HG03575 (cell line): ENCODE data around the gene ASAP2.

ENCODE experiments used
- ATAC-seq: cut with Tn5 transposase; IDR thresholded peaks from one replicate; pipeline ENCODE4 v1.9.1; 2021; ENCODE audit not compliant: unreplicated experiment, insufficient number of reproducible peaks, low FRiP score; ENCODE audit errors: extremely low read depth

The ASAP2 gene

GRCh38 chr2:9226458-9227380 lies 20.1 kb downstream of the ASAP2 start:
- ATAC-seq, result no peak

GRCh38 chr2:9228088-9228751 lies 21.6 kb downstream of the ASAP2 start:
- ATAC-seq, result no peak

- ATAC-seq, result no peak
Measured at GRCh38 chr2:9228781-9229469, 22.3 kb downstream of the ASAP2 start.

- ATAC-seq, result no peak
Measured at GRCh38 chr2:9229470-9229820, 22.8 kb downstream of the ASAP2 start.

- no peak for ATAC-seq
Measured at GRCh38 chr2:9230051-9230802, 23.6 kb downstream of the ASAP2 start.

GRCh38 chr2:9230881-9231280 lies 24.3 kb downstream of the ASAP2 start:
- ATAC-seq, result no peak

GRCh38 chr2:9231291-9232165 lies 24.9 kb downstream of the ASAP2 start:
- ATAC-seq, result no peak

- no peak for ATAC-seq
Measured at GRCh38 chr2:9232166-9232479, 25.5 kb downstream of the ASAP2 start.

- no peak for ATAC-seq
Measured at GRCh38 chr2:9232886-9233285, 26.3 kb downstream of the ASAP2 start.

GRCh38 chr2:9234680-9235146 lies 28.1 kb downstream of the ASAP2 start:
- no peak for ATAC-seq

- no peak for ATAC-seq
Measured at GRCh38 chr2:9235147-9236044, 28.8 kb downstream of the ASAP2 start.

- ATAC-seq, result no peak
Measured at GRCh38 chr2:9236045-9236344, 29.4 kb downstream of the ASAP2 start.

- ATAC-seq, result no peak
Measured at GRCh38 chr2:9236867-9237266, 30.3 kb downstream of the ASAP2 start.

- ATAC-seq, result no peak
Measured at GRCh38 chr2:9237831-9238230, 31.2 kb downstream of the ASAP2 start.

GRCh38 chr2:9238591-9239326 lies 32.1 kb downstream of the ASAP2 start:
- ATAC-seq, result no peak

- no peak for ATAC-seq
Measured at GRCh38 chr2:9239616-9240015, 33.0 kb downstream of the ASAP2 start.

- ATAC-seq, result no peak
Measured at GRCh38 chr2:9240745-9241144, 34.1 kb downstream of the ASAP2 start.
